MCF 10A (cell line): ENCODE data around the gene FAM171A1. TPM values are rescaled to one million over a fixed set of nuclear protein-coding genes. Genes with fewer than 3 reads are reported as not detected.

Source experiments
- BruUV-seq: library from RNA; stranded (reverse); fragments of 400-500 nt; replicated peaks from 2 replicates; lab custom pipeline; 2021; lab: Mats Ljungman, UMichigan
- CTCF ChIA-PET: fragments of 300-600 bp; sonication (Branson Sonifier 250); formaldehyde crosslinking; extraction: SDS; loops from one replicate; lab custom pipeline; 2021; ENCODE audit warnings: antibody characterized with exemption, inconsistent platforms; lab: Yijun Ruan, JAX
- POLR2A ChIA-PET: fragments of 300-600, 350-650 bp; sonication (Branson Sonifier 250); formaldehyde crosslinking; extraction: SDS; loops from one replicate; lab custom pipeline; 2020; ENCODE audit warnings: antibody characterized with exemption, inconsistent platforms; lab: Yijun Ruan, JAX
- DNase-seq: peaks from one replicate; pipeline ENCODE4 v3.0.0-alpha.2; 2018; ENCODE audit not compliant: unreplicated experiment
- H3K27ac Mint-ChIP-seq: one replicate; pipeline ENCODE4 v1.8.0; 2022; ENCODE audit warnings: mild to moderate bottlenecking, low read depth, mixed read lengths; ENCODE audit not compliant: unreplicated experiment
- H3K27me3 Mint-ChIP-seq: one replicate; pipeline ENCODE4 v1.8.0; 2022; ENCODE audit warnings: mixed read lengths; ENCODE audit not compliant: insufficient read depth, unreplicated experiment
- H3K36me3 Mint-ChIP-seq: one replicate; pipeline ENCODE4 v1.8.0; 2022; ENCODE audit warnings: mild to moderate bottlenecking, moderate library complexity, mixed read lengths; ENCODE audit not compliant: insufficient read depth, unreplicated experiment
- H3K4me1 Mint-ChIP-seq: one replicate; pipeline ENCODE4 v1.8.0; 2022; ENCODE audit warnings: mixed read lengths; ENCODE audit not compliant: insufficient read depth, unreplicated experiment
- H3K4me3 Mint-ChIP-seq: one replicate; pipeline ENCODE4 v1.8.0; 2022; ENCODE audit warnings: mild to moderate bottlenecking, moderate library complexity, mixed read lengths; ENCODE audit not compliant: unreplicated experiment
- H3K9me3 Mint-ChIP-seq: one replicate; pipeline ENCODE4 v1.8.0; 2022; ENCODE audit warnings: mixed read lengths; ENCODE audit not compliant: unreplicated experiment
- intact Hi-C: fragments of 100-400 bp; cut with micrococcal nuclease; formaldehyde crosslinking; loops from 2 replicates; pipeline ENCODE4 v1.14.1; 2022
- total RNA-seq: library from RNA; stranded (reverse); gene quantifications from 2 replicates; pipeline ENCODE4 v1.2.3, GENCODE V29; 2022
- TF ChIP-seq, protein P1 (sequence below): fragments of 200-600 bp; IDR thresholded peaks from one replicate; pipeline ENCODE4 v1.8.0; 2022; ENCODE audit warnings: antibody characterized with exemption, mild to moderate bottlenecking; ENCODE audit not compliant: unreplicated experiment

Gene FAM171A1
- total RNA-seq, 1 experiment from 2014 or later: 9.3 TPM

- Mint-ChIP-seq H3K27ac (no peak overlapping the region), H3K4me3 (no peak overlapping the region), H3K9me3 (peaks cover 4% of the 10 kb centered on the region), H3K4me1 (peaks cover 14% of the 10 kb centered on the region), H3K27me3 (no peaks in the 10 kb centered on the region), H3K36me3 (peaks cover 3% of the 10 kb centered on the region)
- peak; percentile 73 for DNase-seq
- ChIA-PET CTCF (interaction anchor here (0.6 kb wide), 1 partner anchor 207 kb away, joined by 3 read pairs; no protein-coding TSS in a partner anchor), POLR2A (interaction anchor here (1.7 kb wide), 1 partner anchor 9 kb away, joined by 7 read pairs; no protein-coding TSS in a partner anchor)
- intact Hi-C loops: no loop called here
- no TSS peak for BruUV-seq
- TF ChIP-seq, protein P1, sequence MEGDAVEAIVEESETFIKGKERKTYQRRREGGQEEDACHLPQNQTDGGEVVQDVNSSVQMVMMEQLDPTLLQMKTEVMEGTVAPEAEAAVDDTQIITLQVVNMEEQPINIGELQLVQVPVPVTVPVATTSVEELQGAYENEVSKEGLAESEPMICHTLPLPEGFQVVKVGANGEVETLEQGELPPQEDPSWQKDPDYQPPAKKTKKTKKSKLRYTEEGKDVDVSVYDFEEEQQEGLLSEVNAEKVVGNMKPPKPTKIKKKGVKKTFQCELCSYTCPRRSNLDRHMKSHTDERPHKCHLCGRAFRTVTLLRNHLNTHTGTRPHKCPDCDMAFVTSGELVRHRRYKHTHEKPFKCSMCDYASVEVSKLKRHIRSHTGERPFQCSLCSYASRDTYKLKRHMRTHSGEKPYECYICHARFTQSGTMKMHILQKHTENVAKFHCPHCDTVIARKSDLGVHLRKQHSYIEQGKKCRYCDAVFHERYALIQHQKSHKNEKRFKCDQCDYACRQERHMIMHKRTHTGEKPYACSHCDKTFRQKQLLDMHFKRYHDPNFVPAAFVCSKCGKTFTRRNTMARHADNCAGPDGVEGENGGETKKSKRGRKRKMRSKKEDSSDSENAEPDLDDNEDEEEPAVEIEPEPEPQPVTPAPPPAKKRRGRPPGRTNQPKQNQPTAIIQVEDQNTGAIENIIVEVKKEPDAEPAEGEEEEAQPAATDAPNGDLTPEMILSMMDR: no peak
These were observed 190.4 kb downstream of the FAM171A1 start for GRCh38 chr10:15180736-15181135.

- CTCF ChIA-PET: interaction anchor here (0.8 kb wide), 1 partner anchor 9 kb away, joined by 3 read pairs; no protein-coding TSS in a partner anchor
These were observed 194.8 kb downstream of the FAM171A1 start for GRCh38 chr10:15176269-15176668.

DNA sequence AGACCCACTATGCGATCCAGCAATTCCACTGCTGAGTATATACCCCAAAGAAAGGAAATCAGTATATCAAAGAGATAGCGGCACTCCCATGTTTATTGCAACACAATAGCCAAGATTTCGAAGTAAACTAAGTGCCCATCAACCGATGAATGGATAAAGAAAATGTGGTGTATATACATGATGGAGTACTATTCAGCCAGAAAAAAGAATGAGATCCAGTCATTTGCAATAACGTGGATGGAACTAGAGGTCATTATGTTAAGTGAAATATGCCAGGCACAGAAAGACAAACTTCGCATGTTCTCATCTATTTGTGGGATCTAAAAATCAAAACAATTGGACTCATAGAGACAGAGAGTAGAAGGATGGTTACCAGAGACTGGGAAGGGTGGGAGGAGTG is 195.5 kb downstream of the FAM171A1 start:
- intact Hi-C loops: no loop called here
- BruUV-seq: no TSS peak
- CTCF ChIA-PET: no interaction called here

More at GRCh38 chr10:15176269-15176668, 194.8 kb downstream of the FAM171A1 start:
- no peak overlapping the region for H3K4me3 Mint-ChIP-seq
- H3K4me1 Mint-ChIP-seq: peaks cover 11% of the 10 kb centered on the region
- POLR2A ChIA-PET: interaction anchor here (1.0 kb wide), 1 partner anchor 10 kb away, joined by 3 read pairs; no protein-coding TSS in a partner anchor
- BruUV-seq: no TSS peak
- peaks cover 6% of the 10 kb centered on the region for H3K36me3 Mint-ChIP-seq
- H3K9me3 Mint-ChIP-seq: no peaks in the 10 kb centered on the region
- H3K27me3 Mint-ChIP-seq: no peaks in the 10 kb centered on the region
- no peak overlapping the region for H3K27ac Mint-ChIP-seq
- DNase-seq: no peak
- TF ChIP-seq, protein P1: no peak
- intact Hi-C loops: no loop called here

GRCh38 chr10:15172306-15172840 is 198.7 kb downstream of the FAM171A1 start:
- BruUV-seq: no TSS peak
- POLR2A ChIA-PET: interaction anchor here (0.6 to 1.5 kb wide), 4 partner anchors 9 to 29 kb away, joined by 3 to 7 read pairs (median 4); no protein-coding TSS in a partner anchor
- intact Hi-C loops: no loop called here
- peak; percentile 46 for DNase-seq
- H3K4me3 Mint-ChIP-seq: no peak overlapping the region
- TF ChIP-seq, protein P1: no peak
- peaks cover 15% of the 10 kb centered on the region for H3K4me1 Mint-ChIP-seq
- H3K36me3 Mint-ChIP-seq: peaks cover 13% of the 10 kb centered on the region
- H3K27ac Mint-ChIP-seq: peak overlapping the region; percentile 8
- H3K9me3 Mint-ChIP-seq: no peaks in the 10 kb centered on the region
- CTCF ChIA-PET: interaction anchor here (0.7 kb wide), 1 partner anchor 86 kb away, joined by 3 read pairs; no protein-coding TSS in a partner anchor
- H3K27me3 Mint-ChIP-seq: no peaks in the 10 kb centered on the region

More for the DNA sequence above, 195.5 kb downstream of the FAM171A1 start:
- Mint-ChIP-seq H3K4me1 (peaks cover 10% of the 10 kb centered on the region), H3K9me3 (no peaks in the 10 kb centered on the region), H3K4me3 (no peak overlapping the region), H3K27me3 (no peaks in the 10 kb centered on the region), H3K36me3 (peaks cover 6% of the 10 kb centered on the region), H3K27ac (no peak overlapping the region)
- no peak for DNase-seq
- TF ChIP-seq, protein P1: no peak
- POLR2A ChIA-PET: interaction anchor here (1.0 kb wide), 1 partner anchor 11 kb away, joined by 3 read pairs; no protein-coding TSS in a partner anchor
